NCI-H345 treated with DMSO at 0.1 percent for 48 hours (cell line): ENCODE measurements around the gene EGLN1.
"Not testable (repeated sequence)": the region's sequence is repeated elsewhere in the genome, so short reads cannot be mapped to it uniquely, and the experiment has no call there.

Experiments
- DNase-seq: peaks from one replicate; lab custom pipeline; 2025; ENCODE audit not compliant: unreplicated experiment; lab: John Stamatoyannopoulos, UW

The EGLN1 gene

GRCh38 chr1:231421971-231422797, at the start of gene EGLN1:
Gene EGLN1 (minus strand): TSS chr1:231422287. CDS start chr1:231421888, 399 bp downstream.
- DNase-seq: peak; percentile 74

DNA sequence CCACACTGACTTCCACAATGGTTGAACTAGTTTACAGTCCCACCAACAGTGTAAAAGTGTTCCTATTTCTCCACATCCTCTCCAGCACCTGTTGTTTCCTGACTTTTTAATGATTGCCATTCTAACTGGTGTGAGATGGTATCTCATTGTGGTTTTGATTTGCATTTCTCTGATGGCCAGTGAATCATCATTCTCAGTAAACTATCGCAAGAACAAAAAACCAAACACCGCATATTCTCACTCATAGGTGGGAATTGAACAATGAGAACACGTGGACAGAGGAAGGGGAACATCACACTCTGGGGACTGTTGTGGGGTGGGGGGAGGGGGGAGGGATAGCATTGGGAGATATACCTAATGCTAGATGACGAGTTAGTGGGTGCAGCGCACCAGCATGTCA, 49.4 kb upstream of the EGLN1 start:
- DNase-seq: not testable (repeated sequence)

GRCh38 chr1:231471027-231471426, 48.9 kb upstream of the EGLN1 start:
- DNase-seq: not testable (repeated sequence)

GRCh38 chr1:231467986-231468385, 45.9 kb upstream of the EGLN1 start:
- no peak for DNase-seq

DNA sequence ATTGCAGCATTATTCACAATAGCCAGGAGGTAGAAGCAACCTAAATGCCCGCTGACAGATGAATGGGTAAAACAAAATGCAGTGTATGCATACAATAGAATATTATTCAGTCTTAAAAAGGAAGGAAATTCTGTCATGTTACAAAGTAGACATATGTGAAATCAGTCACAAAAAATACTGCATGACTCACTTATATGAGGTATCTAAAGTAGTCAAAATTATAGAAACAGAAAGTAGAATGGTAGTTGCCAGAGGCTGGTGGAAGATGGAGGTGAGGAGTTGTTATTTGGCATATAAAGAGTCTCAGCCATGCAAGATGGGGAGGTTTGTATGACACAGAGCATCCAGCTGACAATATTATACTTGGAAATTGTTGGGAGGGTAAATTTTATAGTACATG, 43.0 kb upstream of the EGLN1 start:
- DNase-seq: no peak

DNA sequence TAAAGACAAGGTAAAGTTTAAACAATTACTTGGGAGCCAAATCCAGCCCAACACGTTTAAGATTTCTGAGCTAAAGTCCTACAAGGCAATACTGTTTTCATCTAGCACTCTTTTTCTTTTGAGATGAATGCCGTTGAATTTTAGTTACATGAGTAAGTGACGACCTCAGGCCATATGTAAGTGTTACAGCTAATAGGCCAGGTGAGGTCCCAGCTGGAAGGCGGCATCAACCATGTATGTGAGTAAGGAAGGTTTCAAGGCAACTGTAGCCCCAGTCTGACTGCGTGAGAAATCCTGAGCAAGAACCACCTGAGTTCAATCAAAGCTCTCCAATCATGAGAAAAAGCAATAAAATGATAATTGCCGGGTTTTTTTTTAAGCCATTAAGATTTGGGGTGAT, 41.5 kb upstream of the EGLN1 start:
- DNase-seq: no peak

- no peak for DNase-seq
These were observed 38.5 kb upstream of the EGLN1 start for GRCh38 chr1:231460614-231461013.

- DNase-seq: not testable (repeated sequence)
These were observed 37.4 kb upstream of the EGLN1 start for GRCh38 chr1:231459438-231459837.

DNA sequence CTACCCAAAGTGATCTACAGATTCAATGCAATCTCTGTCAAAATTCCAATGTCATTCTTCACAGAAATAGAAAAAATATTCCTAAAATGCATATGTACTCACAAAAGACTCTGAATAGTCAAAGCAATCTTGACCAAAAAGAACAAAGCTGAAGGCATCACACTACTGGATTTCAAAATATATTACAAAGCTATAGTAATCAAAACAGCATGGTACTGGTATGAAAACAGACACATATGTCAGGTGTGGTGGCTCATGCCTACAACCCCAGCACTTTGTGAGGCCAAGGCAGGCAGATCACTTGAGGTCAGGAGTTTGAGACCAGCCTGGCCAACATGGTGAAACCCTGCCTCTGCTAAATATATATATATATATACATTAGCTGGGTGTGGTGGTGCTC, 35.9 kb upstream of the EGLN1 start:
- DNase-seq: not testable (repeated sequence)

- not testable (repeated sequence) for DNase-seq
These were observed 32.0 kb upstream of the EGLN1 start for GRCh38 chr1:231454133-231454532.

DNA sequence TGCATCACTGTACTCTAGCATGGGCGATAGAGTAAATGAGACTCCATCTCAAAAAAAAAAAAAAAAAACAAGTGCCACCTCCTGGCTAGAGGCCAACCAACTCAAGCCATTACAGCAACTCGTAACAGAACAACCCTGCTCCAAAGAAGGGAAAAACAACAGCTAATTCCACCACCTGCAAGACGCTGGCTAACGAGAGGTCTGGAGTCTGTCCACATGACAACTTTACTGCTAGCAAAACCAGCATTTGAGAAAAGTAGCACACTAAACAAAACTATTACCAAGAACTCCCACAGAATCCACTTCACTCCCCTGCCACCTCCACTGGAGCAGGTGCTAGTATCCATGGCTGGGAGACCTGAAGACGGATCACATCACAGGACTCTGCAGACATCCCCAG, 24.1 kb upstream of the EGLN1 start:
- DNase-seq: no peak

DNA sequence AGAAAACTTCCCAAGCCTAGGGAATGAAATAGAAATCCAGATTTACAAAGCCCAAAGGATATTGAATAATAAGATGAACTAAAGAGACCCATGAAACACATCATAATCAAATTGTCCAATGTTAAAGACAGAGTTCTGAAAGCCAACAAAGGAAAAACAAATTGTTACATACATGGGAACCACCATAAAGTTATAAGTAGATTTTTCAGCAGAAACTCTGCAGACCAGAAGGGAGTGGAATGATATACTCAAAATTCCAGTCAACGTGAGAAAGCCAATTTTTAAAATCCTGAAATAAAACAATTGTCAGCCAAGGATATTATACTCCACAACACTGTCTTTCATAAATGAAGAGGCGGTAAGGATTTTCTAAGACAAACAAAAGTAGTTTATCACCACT, 22.0 kb upstream of the EGLN1 start:
- DNase-seq: no peak

DNA sequence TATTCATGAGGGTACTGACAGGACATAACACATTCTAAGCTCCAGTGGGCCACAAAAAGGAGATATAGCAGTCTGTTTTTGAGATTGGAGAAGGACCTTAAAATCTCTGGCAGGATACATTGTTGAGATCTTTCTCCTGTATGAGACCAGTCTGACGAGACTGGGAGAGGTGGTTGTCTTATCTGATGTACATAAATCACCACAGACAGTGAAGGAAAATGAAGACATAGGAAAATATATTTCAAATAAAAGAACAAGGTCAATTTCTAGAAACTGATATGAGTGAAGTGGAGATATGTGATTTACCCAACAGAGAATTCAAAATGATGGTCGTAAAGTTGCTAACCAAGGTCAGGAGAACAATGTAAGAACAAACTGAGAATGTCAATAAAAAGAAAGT, 21.3 kb upstream of the EGLN1 start:
- no peak for DNase-seq

- no peak for DNase-seq
These were observed 20.6 kb upstream of the EGLN1 start for GRCh38 chr1:231442735-231443134.

GRCh38 chr1:231432996-231433395, 10.9 kb upstream of the EGLN1 start:
- no peak for DNase-seq

DNA sequence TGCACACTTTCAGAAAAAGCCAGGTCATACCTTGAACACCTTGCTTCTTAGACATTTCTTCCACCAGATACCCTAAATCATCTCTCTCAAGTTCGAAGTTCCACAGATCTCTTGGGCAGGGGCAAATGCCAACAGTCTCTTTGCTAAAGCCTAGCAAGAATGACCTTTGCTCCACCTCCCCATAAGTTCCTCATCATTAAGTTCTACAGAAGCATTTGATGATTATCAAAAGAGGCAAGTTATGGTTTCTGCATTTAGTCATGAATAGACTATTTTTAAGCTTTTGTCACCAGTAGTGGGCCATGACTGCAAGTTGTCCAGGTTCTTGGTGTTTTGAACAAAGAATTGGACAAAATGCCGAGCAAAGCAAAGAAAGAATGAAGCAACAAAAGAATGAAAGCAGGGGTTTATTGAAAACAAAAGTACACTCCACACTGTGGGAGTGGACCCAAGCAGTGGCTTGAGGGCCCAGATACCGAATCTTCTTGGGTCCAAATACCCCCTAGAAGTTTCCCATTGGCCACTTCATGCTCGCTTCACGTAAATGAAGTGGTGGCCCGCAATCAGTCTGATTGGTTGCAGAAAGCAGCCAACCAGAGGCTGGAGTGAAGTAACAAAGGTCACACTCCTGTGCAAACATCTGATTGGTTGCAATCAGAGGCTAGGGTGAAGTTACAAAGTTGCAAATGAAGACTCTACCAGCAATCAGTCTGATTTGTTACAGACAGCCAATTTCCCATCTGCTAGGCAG, 9.8 kb upstream of the EGLN1 start:
- no peak for DNase-seq

- DNase-seq: not testable (repeated sequence)
These were observed 8.7 kb upstream of the EGLN1 start for GRCh38 chr1:231430678-231431352.

GRCh38 chr1:231428377-231428776, 6.3 kb upstream of the EGLN1 start:
- DNase-seq: no peak

DNA sequence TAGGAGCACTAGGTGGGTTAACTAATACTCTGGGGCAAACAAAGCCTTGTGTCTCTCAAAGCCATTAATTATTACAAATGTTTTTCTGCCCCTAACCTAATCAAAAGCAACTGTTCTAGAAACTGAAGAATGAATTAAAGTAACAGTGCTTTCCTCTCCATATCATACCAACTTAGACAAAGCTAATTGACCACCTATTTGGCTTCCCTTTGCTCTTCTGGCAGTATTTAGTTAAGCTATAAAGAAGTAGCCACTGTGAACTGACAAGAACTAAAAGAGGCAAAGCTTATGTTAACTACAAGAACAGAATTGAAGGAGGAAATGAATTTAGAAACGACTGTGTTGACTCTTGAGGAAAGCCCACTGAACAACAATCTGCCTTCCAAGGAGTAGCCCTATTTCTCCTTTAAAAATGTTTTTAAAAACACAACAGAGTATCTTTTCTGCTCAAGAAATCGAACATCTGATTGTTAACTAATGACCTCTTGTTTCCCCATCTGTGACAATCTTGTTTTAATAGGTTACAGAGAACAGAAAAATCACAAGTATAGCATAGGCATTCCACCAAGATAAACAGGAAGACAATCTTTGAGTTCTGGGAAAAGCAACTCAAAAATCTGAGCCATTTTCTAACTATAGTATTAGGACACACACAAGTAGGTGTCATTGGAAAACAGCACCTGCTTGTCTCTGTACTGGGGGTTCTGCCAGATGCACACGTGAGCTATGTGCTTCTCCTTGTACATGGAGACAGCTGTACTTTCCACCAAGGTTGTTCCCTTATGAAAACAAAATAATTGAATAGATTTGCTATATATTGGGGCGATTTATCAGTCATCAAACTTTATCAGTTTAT, 3.1 kb upstream of the EGLN1 start:
- DNase-seq: no peak

DNA sequence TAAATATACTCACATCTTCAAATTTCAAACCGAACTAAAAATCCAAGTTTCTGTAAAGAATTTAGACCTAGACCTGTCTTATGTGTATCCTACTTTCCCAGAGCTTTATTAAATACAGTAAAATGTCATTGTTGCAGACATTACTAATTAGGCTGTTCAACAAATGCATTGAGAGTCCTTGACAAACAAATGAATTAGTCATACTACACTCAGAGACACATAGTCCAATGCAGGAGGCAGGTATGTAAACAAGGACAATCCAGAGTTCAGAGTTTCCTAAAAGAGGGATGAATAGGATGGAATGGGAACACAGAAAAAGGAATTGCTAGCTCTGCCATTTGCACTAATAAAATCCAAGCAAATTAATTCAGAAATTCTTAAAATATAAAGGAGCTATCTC, 1.6 kb upstream of the EGLN1 start:
- peak; percentile 35 for DNase-seq

GRCh38 chr1:231422798-231423309, 767 bp upstream of the EGLN1 start:
- no peak for DNase-seq
